Upper lobe of left lung (tissue), 6 donors: ENCODE measurements around the gene HOXD10. TPM values are rescaled to one million over a fixed set of nuclear protein-coding genes. Genes with fewer than 3 reads are reported as not detected.
A peak's percentile ranks its signal among the peaks of the same experiment; 100 is the strongest.

ENCODE experiments used
- ATAC-seq, 2 donors: fragments of 200-7000 bp; cut with Tn5 transposase; one replicate each; pipeline ENCODE4 v1.9.1; 2022; ENCODE audit warnings: mild to moderate bottlenecking in 2 of 2, moderate library complexity in 2 of 2; ENCODE audit not compliant: low FRiP score in 2 of 2
- DNase-seq, 2 donors: peaks; one replicate each; pipeline ENCODE4 v3.0.0-alpha.2; 2019 to 2020
- H3K27ac ChIP-seq, 4 donors: fragments of 200-600 bp; sonication (generic); one replicate each; pipeline ENCODE4 v1.5.1; 2016 to 2019
- H3K27me3 ChIP-seq, 4 donors: fragments of 200-600 bp; sonication (generic); one replicate each; pipeline ENCODE4 v1.5.1; 2017 to 2019
- H3K36me3 ChIP-seq, 4 donors: fragments of 200-600 bp; sonication (generic); one replicate each; pipeline ENCODE4 v1.5.1; 2016 to 2019
- H3K4me1 ChIP-seq, 4 donors: fragments of 200-600 bp; sonication (generic); one replicate each; pipeline ENCODE4 v1.5.1; 2018 to 2019
- H3K4me3 ChIP-seq, 4 donors: fragments of 200-600 bp; sonication (generic); one replicate each; pipeline ENCODE4 v1.5.1; 2017 to 2019; ENCODE audit warnings: mild to moderate bottlenecking in 2 of 4, moderate library complexity in 1 of 4
- H3K9me3 ChIP-seq, 4 donors: fragments of 200-600 bp; sonication (generic); one replicate each; pipeline ENCODE4 v1.5.1; 2018 to 2019
- CTCF ChIP-seq, 6 experiments: fragments of 450-650 bp in 4 of 6; fragments of 200-600 bp in 2 of 6; sonication (generic) in 2 of 6; IDR thresholded peaks; one replicate each; pipeline ENCODE4 v1.5.1; 2016 to 2019; ENCODE audit warnings: antibody characterized with exemption in 6 of 6
- EP300 ChIP-seq, 4 donors: sonication (generic); formaldehyde crosslinking; IDR thresholded peaks; one replicate each; pipeline ENCODE4 v1.5.1; 2017; ENCODE audit warnings: antibody characterized with exemption in 4 of 4, control low read depth in 2 of 4
- POLR2A ChIP-seq, 4 donors: fragments of 450-650 bp; IDR thresholded peaks; one replicate each; pipeline ENCODE4 v1.5.1; 2016 to 2017; ENCODE audit warnings: antibody characterized with exemption in 4 of 4, mild to moderate bottlenecking in 2 of 4
- POLR2AphosphoS5 ChIP-seq, 2 donors: sonication (generic); formaldehyde crosslinking; IDR thresholded peaks; one replicate each; pipeline ENCODE4 v1.5.1; 2017; ENCODE audit warnings: antibody characterized with exemption in 2 of 2
- WGBS, 2 donors: methylation state at CpG; one replicate each; pipeline ENCODE4 v1.1.5; 2017 to 2018; 5-methylcytosine and 5-hydroxymethylcytosine counted together
- total RNA-seq, 6 donors: library from RNA; depleted of rRNA in 4 of 6; stranded (reverse); fragments of >200 nt in 4 of 6; gene quantifications; one replicate each; pipeline versions ENCODE4 v1.1.0 to v1.2.1, GENCODE V29; 2016 to 2021
- donor health status: DM: no; HTN: no; CAD: no; lungs with moderate emphysema.
- donor health status: DM: no; HTN: yes; CAD: no; lungs with severe emphysema.

The HOXD10 gene
- total RNA-seq, 6 donors from 2014 or later = 0.47 to 0.55 TPM; not detected in 4

- ATAC-seq (peak in 1 of 2 donors; percentile 39), DNase-seq (peak in 1 of 2 donors; percentile 70)
- TF ChIP-seq EP300 (IDR thresholded peaks at IDR 0.05) = no peak
- no peak for TF ChIP-seq POLR2AphosphoS5 (IDR thresholded peaks at IDR 0.05)
- no peak for TF ChIP-seq POLR2A (IDR thresholded peaks at IDR 0.05)
- no peak for TF ChIP-seq CTCF (IDR thresholded peaks at IDR 0.05)
- H3K4me1 ChIP-seq = peaks cover 3 to 14% (median 7%) of the 10 kb centered on the region in 4 donors
- H3K36me3 ChIP-seq = no peaks in the 10 kb centered on the region
- peaks cover 0 to 5% (median 0%) of the 10 kb centered on the region in 4 donors for H3K9me3 ChIP-seq
- no peak overlapping the region for H3K4me3 ChIP-seq
- H3K27me3 ChIP-seq = peaks cover 3 to 91% (median 47%) of the 10 kb centered on the region in 4 donors
- no peak overlapping the region for H3K27ac ChIP-seq
- 29% methylated on average over 13 to 31 of the region's 40 CpGs for WGBS, 2 donors
These were observed 714 bp downstream of the HOXD10 start for GRCh38 chr2:176117162-176117822.

- Histone ChIP-seq H3K4me3 (no peak overlapping the region), H3K27me3 (peaks cover 3 to 91% (median 48%) of the 10 kb centered on the region in 4 donors), H3K9me3 (peaks cover 0 to 5% (median 0%) of the 10 kb centered on the region in 4 donors), H3K27ac (no peak overlapping the region), H3K4me1 (peaks cover 9 to 20% (median 13%) of the 10 kb centered on the region in 4 donors), H3K36me3 (no peaks in the 10 kb centered on the region)
- no peak for ATAC-seq
- WGBS, 2 donors = 8 to 20% methylated on average over 10 to 11 of the region's 11 CpGs
- TF ChIP-seq POLR2AphosphoS5 (IDR thresholded peaks at IDR 0.05) (no peak), CTCF (IDR thresholded peaks at IDR 0.05) (no peak), EP300 (IDR thresholded peaks at IDR 0.05) (no peak), POLR2A (IDR thresholded peaks at IDR 0.05) (no peak)
- no peak for DNase-seq
These were observed 1.3 kb downstream of the HOXD10 start for GRCh38 chr2:176117823-176118371.

GRCh38 chr2:176118601-176119339, 2.2 kb downstream of the HOXD10 start:
- H3K27ac ChIP-seq = no peak overlapping the region
- H3K4me3 ChIP-seq = no peak overlapping the region
- H3K9me3 ChIP-seq = peaks cover 0 to 5% (median 0%) of the 10 kb centered on the region in 4 donors
- peaks cover 3 to 93% (median 52%) of the 10 kb centered on the region in 4 donors for H3K27me3 ChIP-seq
- DNase-seq (no peak), ATAC-seq (no peak)
- TF ChIP-seq POLR2AphosphoS5 (IDR thresholded peaks at IDR 0.05) = no peak
- TF ChIP-seq POLR2A (IDR thresholded peaks at IDR 0.05) = no peak
- TF ChIP-seq CTCF (IDR thresholded peaks at IDR 0.05) = peak in 1 of 6 experiments; percentile 3
- 13 to 15% methylated on average over 22 to 24 of the region's 24 CpGs for WGBS, 2 donors
- H3K4me1 ChIP-seq = peaks cover 13 to 25% (median 20%) of the 10 kb centered on the region in 4 donors
- H3K36me3 ChIP-seq = no peaks in the 10 kb centered on the region

GRCh38 chr2:176120364-176121189, 4.0 kb downstream of the HOXD10 start:
- WGBS, 2 donors = 12 to 14% methylated on average over 13 of the region's 13 CpGs
- no peak for TF ChIP-seq EP300 (IDR thresholded peaks at IDR 0.05)
- TF ChIP-seq POLR2A (IDR thresholded peaks at IDR 0.05) = no peak
- no peak for TF ChIP-seq POLR2AphosphoS5 (IDR thresholded peaks at IDR 0.05)
- no peak for TF ChIP-seq CTCF (IDR thresholded peaks at IDR 0.05)
- ATAC-seq (no peak), DNase-seq (no peak)
- no peak overlapping the region for H3K27ac ChIP-seq
- H3K9me3 ChIP-seq = peaks cover 0 to 5% (median 0%) of the 10 kb centered on the region in 4 donors
- H3K4me3 ChIP-seq = no peak overlapping the region
- no peaks in the 10 kb centered on the region for H3K36me3 ChIP-seq
- peaks cover 13 to 25% (median 21%) of the 10 kb centered on the region in 4 donors for H3K4me1 ChIP-seq
- H3K27me3 ChIP-seq = peaks cover 3 to 97% (median 60%) of the 10 kb centered on the region in 4 donors
